SKM-1 treated with dmso at 0.1 percent for 144 hours (cell line): ENCODE results near the gene TGFB1.
"Not testable (repeated sequence)": the region's sequence is repeated elsewhere in the genome, so short reads cannot be mapped to it uniquely, and the experiment has no call there.

Experiments
- DNase-seq: peaks from one replicate; lab custom pipeline; 2025; ENCODE audit not compliant: unreplicated experiment; lab: John Stamatoyannopoulos, UW

Gene TGFB1

DNA sequence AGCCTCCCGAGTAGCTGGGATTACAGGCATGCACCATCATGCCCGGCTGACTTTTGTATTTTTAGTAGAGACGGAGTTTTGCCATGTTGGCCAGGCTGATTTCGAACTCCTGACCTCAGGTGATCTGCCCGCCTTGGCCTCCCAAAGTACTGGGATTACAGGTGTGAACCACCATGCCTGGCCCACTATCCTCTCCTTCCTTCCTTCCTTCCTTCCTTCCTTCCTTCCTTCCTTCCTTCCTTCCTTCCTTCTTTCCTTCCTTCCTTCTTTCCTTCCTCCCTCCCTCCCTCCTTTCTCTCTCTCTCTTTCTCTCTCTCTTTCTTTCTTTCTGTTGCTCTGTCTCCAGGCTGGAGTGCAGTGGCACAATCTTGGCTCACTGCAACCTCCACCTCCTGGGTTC lies 17.4 kb upstream of the TGFB1 start:
- not testable (repeated sequence) for DNase-seq

GRCh38 chr19:41369769-41370168 lies 16.0 kb upstream of the TGFB1 start:
- no peak for DNase-seq

DNA sequence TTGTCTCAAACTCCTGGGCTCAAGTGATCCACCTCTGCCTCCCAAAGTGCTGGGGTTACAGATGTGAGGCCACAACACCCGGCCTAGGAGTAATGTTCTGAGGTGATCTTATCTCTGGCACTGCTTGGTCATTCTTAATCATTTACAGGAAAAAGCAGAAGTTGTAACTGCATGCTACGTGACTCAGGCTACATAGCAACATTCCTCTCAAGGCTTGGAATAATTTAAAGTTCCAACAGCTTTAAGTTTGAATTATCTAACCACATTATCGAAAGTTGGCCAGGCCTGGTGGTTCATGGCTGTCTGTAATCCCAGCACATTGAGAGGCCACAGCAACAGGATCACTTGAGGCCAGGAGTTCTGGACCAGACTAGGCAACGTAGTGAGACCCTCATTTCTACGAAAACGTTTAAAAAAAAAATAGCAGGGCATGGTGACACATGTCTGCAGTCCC lies 14.2 kb upstream of the TGFB1 start:
- DNase-seq, result peak; percentile 68

GRCh38 chr19:41366089-41366488 lies 12.4 kb upstream of the TGFB1 start:
- DNase-seq, result no peak

DNA sequence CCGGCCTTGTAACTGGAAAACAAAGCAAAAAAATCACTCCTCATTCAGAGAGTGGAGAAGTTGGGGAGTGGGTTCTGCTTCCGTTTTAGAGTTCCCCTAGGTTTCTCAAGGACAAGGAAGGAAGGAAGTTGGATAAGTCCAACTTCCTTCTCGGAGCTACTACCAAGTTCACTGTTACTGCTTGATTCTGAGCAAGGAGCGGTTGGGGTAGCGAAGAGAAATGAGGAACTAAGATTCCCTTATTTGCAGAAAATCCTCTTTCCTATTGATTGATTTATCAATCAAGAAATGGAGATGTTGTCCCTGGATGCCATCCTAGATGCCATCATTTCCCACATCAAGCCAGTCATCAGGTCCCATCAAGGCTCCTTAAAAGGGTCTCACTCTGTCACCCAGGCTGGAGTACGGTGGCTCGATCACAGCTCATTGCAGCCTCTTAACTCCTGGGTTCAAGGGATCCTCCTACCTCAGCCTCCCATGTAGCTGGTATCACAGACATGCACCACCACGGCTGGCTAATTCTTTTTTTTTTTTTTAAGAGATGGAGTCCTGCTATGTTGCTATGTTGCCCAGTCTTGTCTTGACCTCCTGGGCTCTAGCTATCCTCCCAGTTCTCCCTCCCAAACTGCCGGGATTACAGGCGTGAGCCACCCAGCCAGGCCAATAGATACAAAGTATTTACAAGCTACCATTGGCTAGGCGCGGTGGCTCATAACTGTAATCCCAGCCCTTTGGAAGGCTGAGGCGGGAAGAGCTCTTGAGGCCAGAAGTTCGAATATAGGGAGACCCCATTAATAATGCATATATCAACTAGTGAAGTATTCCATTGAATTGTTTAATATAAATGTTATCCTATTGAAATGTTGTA lies 11.0 kb upstream of the TGFB1 start:
- DNase-seq, result peak; percentile 83

GRCh38 chr19:41363753-41364523 lies 10.2 kb upstream of the TGFB1 start, which contains the start of gene B9D2:
Gene B9D2 (minus strand): TSS chr19:41364149. CDS start chr19:41363519, 630 bp downstream.
- peak; percentile 96 for DNase-seq

GRCh38 chr19:41363371-41363752 lies 9.6 kb upstream of the TGFB1 start:
- no peak for DNase-seq

- DNase-seq, result no peak
Observed at GRCh38 chr19:41362143-41362847, 8.6 kb upstream of the TGFB1 start.

GRCh38 chr19:41359741-41360140 lies 6.0 kb upstream of the TGFB1 start:
- DNase-seq, result no peak

DNA sequence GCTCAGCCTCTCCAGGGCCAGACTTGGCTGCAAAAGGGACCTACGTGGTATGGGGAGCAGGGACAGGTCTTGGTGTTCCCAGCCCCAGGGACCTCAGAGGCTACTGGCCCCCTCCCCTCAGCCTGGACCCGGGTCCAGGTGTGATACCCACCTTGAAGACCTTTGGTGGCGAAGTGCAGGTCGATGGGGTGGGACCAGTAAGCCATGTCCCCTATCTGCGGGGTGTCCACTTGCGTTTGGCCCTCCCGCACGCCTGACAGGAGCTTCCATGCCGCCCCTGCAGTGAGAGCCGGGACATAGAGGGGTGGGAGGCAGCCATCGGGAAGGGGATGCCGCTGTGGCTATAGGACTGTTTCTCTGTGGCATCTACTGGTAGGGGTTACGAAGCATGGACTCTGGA lies 4.0 kb upstream of the TGFB1 start:
- no peak for DNase-seq

- DNase-seq, result no peak
Observed at GRCh38 chr19:41356984-41357739, 3.4 kb upstream of the TGFB1 start.

DNA sequence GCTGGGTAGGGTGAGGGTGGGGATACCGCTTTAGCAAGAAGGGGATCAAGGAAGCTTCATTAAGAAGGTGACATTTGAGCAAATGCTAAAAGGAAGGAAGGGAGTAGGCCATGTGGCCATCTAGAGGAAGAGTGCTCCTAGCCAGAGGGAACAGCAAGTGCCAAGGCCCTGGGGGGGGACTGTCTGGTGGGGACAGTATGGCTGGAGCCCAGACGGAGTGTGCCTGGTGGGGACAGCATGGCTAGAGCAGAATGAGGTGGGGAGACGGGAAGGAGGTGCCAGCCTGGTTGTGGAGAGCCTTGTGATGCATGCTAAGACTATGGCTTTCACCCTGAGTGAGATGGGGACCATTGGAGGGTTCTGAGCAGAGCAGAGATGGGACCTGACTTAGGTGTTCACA lies 2.1 kb upstream of the TGFB1 start:
- no peak for DNase-seq

DNA sequence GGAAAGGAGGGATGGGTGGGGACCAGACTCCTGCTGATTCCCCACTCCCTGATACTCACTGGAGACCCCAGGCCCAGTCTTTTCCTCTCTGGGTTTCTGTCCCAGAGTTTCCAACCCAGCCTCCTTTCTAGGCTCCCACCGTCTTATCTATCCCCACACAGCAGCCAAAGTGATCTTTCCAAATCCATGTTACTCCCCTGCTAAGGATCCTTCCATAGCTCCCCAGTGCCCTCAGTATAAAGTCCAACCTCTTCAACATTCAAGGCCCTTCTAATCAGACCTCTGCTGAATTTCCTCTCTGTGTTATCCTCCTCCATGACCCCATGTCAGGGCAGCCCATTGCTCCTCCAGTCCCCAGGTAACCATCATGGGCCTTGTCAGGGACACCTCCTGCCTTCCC lies 1.3 kb upstream of the TGFB1 start:
- no peak for DNase-seq

- DNase-seq, result no peak
Observed at GRCh38 chr19:41354343-41354953, 726 bp upstream of the TGFB1 start.

- DNase-seq, result peak; percentile 68
Observed at GRCh38 chr19:41352609-41353465, 885 bp downstream of the TGFB1 start.

GRCh38 chr19:41352279-41352608 lies 1.5 kb downstream of the TGFB1 start:
- DNase-seq, result no peak

DNA sequence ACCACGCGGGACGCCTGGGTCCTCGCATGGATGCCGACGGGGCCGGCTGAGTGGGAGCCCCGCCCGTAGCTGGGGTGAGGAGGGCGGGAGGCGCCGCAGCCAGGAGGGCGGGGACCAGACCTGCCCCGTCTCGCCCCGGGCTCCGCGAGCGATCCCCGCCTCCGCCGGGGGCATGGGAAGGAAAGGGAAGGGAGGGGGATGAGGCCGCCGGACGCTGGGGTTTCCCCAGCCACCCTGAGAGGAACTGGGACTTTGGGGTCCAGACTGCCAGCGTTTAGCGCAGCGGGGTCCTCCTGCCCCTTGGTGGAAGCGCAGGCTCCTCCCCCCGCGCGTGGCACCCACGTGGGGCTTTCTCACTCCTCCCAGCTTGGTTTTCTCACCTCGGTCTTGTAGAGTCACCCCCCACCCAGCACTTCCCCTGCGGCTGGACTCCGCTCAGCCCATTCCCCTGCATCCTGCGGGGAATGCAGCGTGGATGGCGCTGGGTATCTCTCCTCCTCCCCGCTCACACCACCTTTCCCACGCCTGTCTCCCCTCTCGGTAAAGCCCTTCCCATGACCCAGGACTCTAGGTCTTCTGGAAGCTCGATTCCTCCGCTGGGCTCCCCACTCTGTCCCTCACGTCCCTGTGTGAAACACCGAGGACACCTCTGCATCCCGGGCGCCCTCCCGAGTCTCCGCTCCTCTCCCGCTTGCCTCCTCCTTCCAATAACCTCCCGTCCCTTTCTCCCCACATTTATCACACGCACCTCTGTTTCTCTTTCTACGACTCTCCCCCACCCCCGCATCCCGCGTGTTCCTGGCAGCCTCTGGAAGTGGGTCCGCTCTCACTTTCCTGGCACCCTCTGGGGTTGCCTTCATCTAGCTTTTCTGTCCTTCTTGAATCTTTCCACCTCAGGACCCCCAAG lies 2.1 kb downstream of the TGFB1 start:
- DNase-seq, result peak; percentile 61

GRCh38 chr19:41350735-41351338 lies 2.9 kb downstream of the TGFB1 start:
- DNase-seq, result no peak
